Naive thymus-derived CD4-positive, alpha-beta T cell (primary cell): Measurements from ENCODE around the gene CPHXL. TPM values are rescaled to one million over a fixed set of nuclear protein-coding genes. Genes with fewer than 3 reads are reported as not detected.

Experiments used
- ATAC-seq: fragments of 150-1000 bp; cut with Tn5 transposase; 2 replicates; pipeline ENCODE4 v1.10.0; 2021; ENCODE audit warnings: mild to moderate bottlenecking, moderate library complexity
- CTCF ChIA-PET: fragments of 350-600 bp; sonication (Branson Sonifier 250); formaldehyde crosslinking; loops from one replicate; lab custom pipeline; 2021; ENCODE audit warnings: antibody characterized with exemption; lab: Charles Lee
- POLR2A ChIA-PET: fragments of 350-600 bp; sonication (Branson Sonifier 250); formaldehyde crosslinking; loops from one replicate; lab custom pipeline; 2021; ENCODE audit warnings: antibody characterized with exemption, inconsistent platforms; lab: Charles Lee
- DNase-seq, 9 donors: peaks; one replicate each; pipeline versions ENCODE4 v3.0.0 to v3.0.0-alpha.2; 2020 to 2022; ENCODE audit warnings: mixed read lengths in 1 of 9
- H3K27ac ChIP-seq: one replicate; pipeline ENCODE4 v1.7.0; 2013; ENCODE audit warnings: mild to moderate bottlenecking, low read depth, low read length, moderate library complexity
- H3K27me3 ChIP-seq, 2 donors: one replicate each; pipeline ENCODE4 v1.7.0; 2013; ENCODE audit warnings: low read length in 2 of 2, mild to moderate bottlenecking in 2 of 2, moderate library complexity in 2 of 2; ENCODE audit not compliant: control insufficient read depth in 2 of 2, insufficient read depth in 2 of 2
- H3K36me3 ChIP-seq, 3 experiments: 1 replicate in 2 of 3; 2 replicates in 1 of 3; pipeline ENCODE4 v1.7.0; 2013; ENCODE audit warnings: low read length in 3 of 3, mild to moderate bottlenecking in 3 of 3, moderate library complexity in 1 of 3; ENCODE audit not compliant: insufficient read depth in 3 of 3, control insufficient read depth in 2 of 3
- H3K4me1 ChIP-seq, 2 donors: one replicate each; pipeline ENCODE4 v1.7.0; 2013; ENCODE audit warnings: low read length in 2 of 2, mild to moderate bottlenecking in 2 of 2, moderate library complexity in 1 of 2; ENCODE audit not compliant: control insufficient read depth in 2 of 2, insufficient read depth in 2 of 2
- H3K4me3 ChIP-seq: 2 replicates; pipeline ENCODE4 v1.7.0; 2013; ENCODE audit warnings: mild to moderate bottlenecking, low read length
- H3K9me3 ChIP-seq, 3 experiments: 1 replicate in 2 of 3; 2 replicates in 1 of 3; pipeline ENCODE4 v1.7.0; 2013; ENCODE audit warnings: low read length in 3 of 3; ENCODE audit not compliant: control insufficient read depth in 2 of 3
- H3K27ac Mint-ChIP-seq, 9 donors: one replicate each; pipeline ENCODE4 v1.8.0; 2020 to 2022; ENCODE audit warnings: mixed read lengths in 9 of 9, mild to moderate bottlenecking in 8 of 9, moderate library complexity in 5 of 9, inconsistent platforms in 2 of 9
- H3K27me3 Mint-ChIP-seq, 5 donors: one replicate each; pipeline ENCODE4 v1.8.0; 2021 to 2022; ENCODE audit warnings: mixed read lengths in 5 of 5, mild to moderate bottlenecking in 1 of 5
- H3K36me3 Mint-ChIP-seq, 5 donors: one replicate each; pipeline ENCODE4 v1.8.0; 2020 to 2022; ENCODE audit warnings: mixed read lengths in 5 of 5, mild to moderate bottlenecking in 3 of 5, inconsistent platforms in 1 of 5
- H3K4me1 Mint-ChIP-seq, 7 donors: one replicate each; pipeline ENCODE4 v1.8.0; 2020 to 2022; ENCODE audit warnings: mixed read lengths in 7 of 7, mild to moderate bottlenecking in 3 of 7, inconsistent platforms in 1 of 7
- H3K4me3 Mint-ChIP-seq, 10 donors: one replicate each; pipeline ENCODE4 v1.8.0; 2020 to 2022; ENCODE audit warnings: mild to moderate bottlenecking in 10 of 10, mixed read lengths in 10 of 10, moderate library complexity in 6 of 10, inconsistent platforms in 2 of 10
- H3K9me3 Mint-ChIP-seq, 11 donors: one replicate each; pipeline ENCODE4 v1.8.0; 2020 to 2022; ENCODE audit warnings: mixed read lengths in 11 of 11, mild to moderate bottlenecking in 4 of 11, inconsistent platforms in 1 of 11, moderate library complexity in 1 of 11
- intact Hi-C, 2 donors: fragments of 100-400 bp; cut with micrococcal nuclease; formaldehyde crosslinking; loops; one replicate each; pipeline ENCODE4 v1.15.1; 2023
- polyA plus RNA-seq, 2 donors: library from polyadenylated mRNA; unstranded; fragments of 300-500 nt; fragmentation: Illumina TruSeq; gene quantifications; one replicate each; pipeline ENCODE4 v1.2.3, GENCODE V29; 2021
- total RNA-seq, 6 experiments: library from RNA in 5 of 6; stranded (reverse) in 5 of 6; gene quantifications; 1 replicate in 5 of 6; 2 replicates in 1 of 6; pipeline ENCODE4 v1.2.3 and lab custom pipeline; 2021 to 2026

Gene CPHXL
- total and polyA plus RNA-seq, 7 experiments from 2014 or later, result not detected

DNA sequence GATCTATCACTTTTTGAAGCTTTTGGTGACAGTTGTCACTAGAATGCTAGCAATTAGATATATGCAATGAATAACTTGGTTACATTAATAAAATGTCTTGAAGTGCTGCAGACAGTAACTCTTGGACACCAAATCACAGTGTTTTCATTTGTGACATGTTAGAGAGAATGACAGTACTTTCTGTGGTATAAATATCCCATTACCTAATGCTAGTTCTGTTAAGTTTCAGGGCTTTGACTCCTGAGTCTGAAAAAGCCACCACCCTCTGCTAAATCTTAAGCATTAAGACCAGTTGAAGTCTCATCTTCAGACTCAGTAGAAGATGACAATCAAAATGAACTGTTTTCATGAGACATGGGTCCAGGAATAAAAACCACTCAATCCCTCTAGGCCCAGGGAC, 38.9 kb downstream of the CPHXL start:
- Mint-ChIP-seq H3K9me3 (peaks cover 0 to 9% (median 3%) of the 10 kb centered on the region in 11 donors), H3K36me3 (peaks cover 0 to 9% (median 8%) of the 10 kb centered on the region in 5 donors), H3K4me3 (no peak overlapping the region), H3K27me3 (peaks cover 0 to 5% (median 0%) of the 10 kb centered on the region in 5 donors), H3K27ac (no peak overlapping the region), H3K4me1 (peaks cover 0 to 2% (median 0%) of the 10 kb centered on the region in 7 donors)
- Histone ChIP-seq H3K4me1 (no peaks in the 10 kb centered on the region), H3K4me3 (no peak overlapping the region), H3K27me3 (no peaks in the 10 kb centered on the region), H3K9me3 (no peaks in the 10 kb centered on the region), H3K27ac (no peak overlapping the region), H3K36me3 (no peaks in the 10 kb centered on the region)
- CTCF ChIA-PET, result no interaction called here
- intact Hi-C loops, result no loop called here
- POLR2A ChIA-PET, result no interaction called here
- DNase-seq (no peak), ATAC-seq (no peak)

DNA sequence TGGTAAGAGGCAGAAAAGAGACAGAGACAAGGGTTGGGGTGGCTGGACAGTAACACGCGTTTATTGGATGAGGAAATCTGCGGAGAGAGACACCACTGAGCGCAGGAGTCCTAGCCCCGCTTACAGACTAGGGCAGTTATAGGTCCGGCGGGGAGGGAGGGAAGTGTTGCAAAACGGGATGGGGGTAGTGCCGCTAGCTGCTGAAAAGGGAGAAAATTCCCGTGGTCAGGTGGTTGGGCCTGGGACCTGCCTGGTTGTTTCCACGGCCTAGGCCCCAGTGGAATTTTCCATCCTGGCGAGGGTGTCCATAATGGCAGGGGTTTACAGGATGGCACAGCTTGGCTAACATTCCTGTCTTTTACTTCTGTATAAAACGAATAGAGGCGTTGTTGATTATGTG, 44.0 kb downstream of the CPHXL start:
- Mint-ChIP-seq H3K27ac (no peak overlapping the region), H3K4me1 (no peaks in the 10 kb centered on the region), H3K4me3 (no peak overlapping the region), H3K36me3 (peaks cover 0 to 7% (median 5%) of the 10 kb centered on the region in 5 donors), H3K27me3 (peaks cover 0 to 3% (median 0%) of the 10 kb centered on the region in 5 donors), H3K9me3 (peaks cover 0 to 9% (median 3%) of the 10 kb centered on the region in 11 donors)
- ChIA-PET CTCF (no interaction called here), POLR2A (no interaction called here)
- H3K4me1 ChIP-seq, result no peaks in the 10 kb centered on the region
- H3K27ac ChIP-seq, result no peak overlapping the region
- H3K36me3 ChIP-seq, result no peaks in the 10 kb centered on the region
- no peak overlapping the region for H3K4me3 ChIP-seq
- DNase-seq (no peak), ATAC-seq (no peak)
- no peaks in the 10 kb centered on the region for H3K27me3 ChIP-seq
- intact Hi-C loops, result no loop called here
- H3K9me3 ChIP-seq, result no peaks in the 10 kb centered on the region

DNA sequence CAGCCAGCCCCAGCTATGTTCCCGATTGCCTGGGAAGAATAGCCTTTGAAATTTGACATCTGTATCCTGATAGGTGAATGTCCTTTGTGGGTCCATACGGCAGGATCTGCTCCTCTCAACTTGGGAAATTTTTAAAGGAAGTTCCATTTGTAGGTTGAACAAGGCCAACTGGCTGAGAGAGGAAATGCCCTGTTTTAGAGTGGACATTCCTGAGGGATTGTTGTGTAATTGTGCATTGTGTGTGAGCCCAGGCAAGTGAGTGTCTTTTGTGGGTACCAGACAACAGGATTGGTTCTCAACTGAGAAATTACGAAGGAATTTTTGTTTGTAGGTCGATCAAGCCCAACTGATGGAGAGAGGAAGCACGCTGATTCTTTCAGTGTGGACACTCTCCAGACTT, 46.9 kb downstream of the CPHXL start:
- ATAC-seq (no peak), DNase-seq (no peak)
- Histone ChIP-seq H3K4me1 (no peaks in the 10 kb centered on the region), H3K27me3 (no peaks in the 10 kb centered on the region), H3K9me3 (no peaks in the 10 kb centered on the region), H3K4me3 (no peak overlapping the region), H3K27ac (no peak overlapping the region), H3K36me3 (no peaks in the 10 kb centered on the region)
- Mint-ChIP-seq H3K36me3 (peaks cover 0 to 7% (median 3%) of the 10 kb centered on the region in 5 donors), H3K4me1 (no peaks in the 10 kb centered on the region), H3K9me3 (peaks cover 0 to 5% (median 0%) of the 10 kb centered on the region in 11 donors), H3K4me3 (no peak overlapping the region), H3K27me3 (peaks cover 0 to 1% (median 0%) of the 10 kb centered on the region in 5 donors), H3K27ac (no peak overlapping the region)
- ChIA-PET CTCF (no interaction called here), POLR2A (no interaction called here)
- intact Hi-C loops, result no loop called here

DNA sequence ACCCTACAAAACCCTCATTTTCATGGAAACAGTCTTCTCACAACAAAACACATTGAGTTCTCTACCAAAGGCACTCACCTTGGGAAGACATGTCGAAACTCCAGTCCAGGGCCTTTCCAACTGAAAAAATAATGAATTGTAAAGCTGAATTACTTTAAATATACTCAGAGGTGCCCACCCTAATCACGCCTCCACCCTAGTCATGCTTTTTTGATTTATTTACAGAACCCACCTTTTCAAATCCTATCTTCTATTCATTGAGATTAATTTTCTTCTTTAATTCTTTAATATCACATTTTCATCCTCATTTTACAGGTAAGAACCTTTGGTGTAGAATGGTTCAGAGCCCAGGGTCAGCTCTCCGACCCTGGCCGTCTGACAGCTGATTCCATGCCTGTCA, 49.4 kb downstream of the CPHXL start, which contains the start of gene CPHXL2:
TSS of gene CPHXL2 (minus strand) at position 101 of the 400 bp plus-strand sequence. CDS start at position 91, 10 bp downstream.
- Mint-ChIP-seq H3K27ac (peak within 1 kb of the TSS in 1 of 9 donors; percentile 44), H3K4me3 (no peak within 1 kb of the TSS), H3K36me3 (peaks cover 0 to under 1% (median 0%) of the 10 kb centered on the region in 5 donors), H3K9me3 (no peaks in the 10 kb centered on the region), H3K27me3 (no peaks in the 10 kb centered on the region), H3K4me1 (no peaks in the 10 kb centered on the region)
- no peak within 1 kb of the TSS for H3K27ac ChIP-seq
- ChIA-PET CTCF (no interaction called here), POLR2A (no interaction called here)
- no peaks in the 10 kb centered on the region for H3K9me3 ChIP-seq
- intact Hi-C loops, result no loop called here
- DNase-seq (no peak), ATAC-seq (no peak)
- no peaks in the 10 kb centered on the region for H3K4me1 ChIP-seq
- no peaks in the 10 kb centered on the region for H3K36me3 ChIP-seq
- no peak within 1 kb of the TSS for H3K4me3 ChIP-seq
- H3K27me3 ChIP-seq, result no peaks in the 10 kb centered on the region

DNA sequence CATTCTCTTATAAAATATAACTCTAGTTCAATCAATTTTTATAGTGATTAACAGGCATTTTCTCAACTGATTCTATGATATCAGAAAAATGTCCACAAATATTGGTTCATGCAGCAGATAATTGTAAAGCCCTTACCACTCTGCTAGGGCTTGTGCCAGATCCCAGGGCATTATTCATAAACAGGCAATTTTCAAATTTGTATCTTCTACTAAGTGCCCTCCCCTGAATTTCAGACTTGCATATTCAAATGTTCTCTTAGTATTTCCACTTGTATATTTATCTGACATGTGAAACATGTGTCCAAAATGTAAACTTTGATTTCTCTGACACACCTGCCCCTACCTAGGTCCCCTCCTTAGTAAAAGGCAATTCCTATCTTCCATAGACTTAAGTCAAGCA, 58.8 kb downstream of the CPHXL start:
- no peaks in the 10 kb centered on the region for H3K27me3 Mint-ChIP-seq
- ChIA-PET CTCF (no interaction called here), POLR2A (no interaction called here)
- intact Hi-C loops, result no loop called here
- no peak overlapping the region for H3K4me3 Mint-ChIP-seq
- DNase-seq (no peak), ATAC-seq (no peak)
- Histone ChIP-seq H3K9me3 (no peaks in the 10 kb centered on the region), H3K36me3 (no peaks in the 10 kb centered on the region), H3K27ac (no peak overlapping the region), H3K4me3 (no peak overlapping the region), H3K27me3 (no peaks in the 10 kb centered on the region), H3K4me1 (no peaks in the 10 kb centered on the region)
- no peak overlapping the region for H3K27ac Mint-ChIP-seq
- H3K4me1 Mint-ChIP-seq, result no peaks in the 10 kb centered on the region
- peaks cover 0 to 10% (median 0%) of the 10 kb centered on the region in 5 donors for H3K36me3 Mint-ChIP-seq
- peaks cover 0 to 2% (median 0%) of the 10 kb centered on the region in 11 donors for H3K9me3 Mint-ChIP-seq

Other genes with a start within 250 kb of the CPHXL start
- under 1 TPM in 3 of 5 experiments, not detected in 2; 0.05 to 0.14 (median 0.11) TPM for gene CHST6, start 231.0 kb downstream of the CPHXL start, total RNA-seq
- gene CHST6, start 231.0 kb downstream of the CPHXL start, polyA plus RNA-seq, result not detected
- not detected for gene CHST5, start 190.4 kb downstream of the CPHXL start, total RNA-seq
- gene CHST5, start 190.4 kb downstream of the CPHXL start, polyA plus RNA-seq, result not detected
- gene TMEM231, start 170.2 kb downstream of the CPHXL start, total RNA-seq, result 1 to 10 TPM; 1.5 to 3.9 (median 3.4) TPM
- 1 to 10 TPM; 1.3 to 2.4 TPM for gene TMEM231, start 170.2 kb downstream of the CPHXL start, polyA plus RNA-seq
- 10 to 100 TPM; 57.9 to 81.2 (median 75.6) TPM for gene GABARAPL2, start 160.1 kb downstream of the CPHXL start, total RNA-seq
- 100 to 1,000 TPM; 187 to 293 TPM for gene GABARAPL2, start 160.1 kb downstream of the CPHXL start, polyA plus RNA-seq
- 10 to 100 TPM; 41.3 to 69.4 (median 63.6) TPM for gene ADAT1, start 103.2 kb downstream of the CPHXL start, total RNA-seq
- 10 to 100 TPM; 35.6 to 36.1 TPM for gene ADAT1, start 103.2 kb downstream of the CPHXL start, polyA plus RNA-seq
- gene KARS1, start 78.8 kb downstream of the CPHXL start, total RNA-seq, result 100 to 1,000 TPM; 118 to 216 (median 123) TPM
- 100 to 1,000 TPM; 208 to 216 TPM for gene KARS1, start 78.8 kb downstream of the CPHXL start, polyA plus RNA-seq
- 10 to 100 TPM; 70.8 to 90.4 (median 88.7) TPM for gene TERF2IP, start 78.7 kb downstream of the CPHXL start, total RNA-seq
- 100 to 1,000 TPM; 105 to 168 TPM for gene TERF2IP, start 78.7 kb downstream of the CPHXL start, polyA plus RNA-seq
- not detected for gene CPHXL2, start 49.5 kb downstream of the CPHXL start, total RNA-seq
- gene CPHXL2, start 49.5 kb downstream of the CPHXL start, polyA plus RNA-seq, result not detected
- not detected for gene DUXB, start 25.0 kb downstream of the CPHXL start, total RNA-seq
- gene DUXB, start 25.0 kb downstream of the CPHXL start, polyA plus RNA-seq, result not detected